Activated CD4-positive, alpha-beta T cell treated with anti-CD3 and anti-CD28 coated beads, Interleukin-2, amount 50 U/mL, for 1 hour (primary cell): ENCODE data around the gene DNAH5.
"Not testable (repeated sequence)": the region's sequence is repeated elsewhere in the genome, so short reads cannot be mapped to it uniquely, and the experiment has no call there.

Experiments
- DNase-seq: peaks from one replicate; pipeline ENCODE4 v3.0.0-alpha.2; 2020

The DNAH5 gene, protein sequence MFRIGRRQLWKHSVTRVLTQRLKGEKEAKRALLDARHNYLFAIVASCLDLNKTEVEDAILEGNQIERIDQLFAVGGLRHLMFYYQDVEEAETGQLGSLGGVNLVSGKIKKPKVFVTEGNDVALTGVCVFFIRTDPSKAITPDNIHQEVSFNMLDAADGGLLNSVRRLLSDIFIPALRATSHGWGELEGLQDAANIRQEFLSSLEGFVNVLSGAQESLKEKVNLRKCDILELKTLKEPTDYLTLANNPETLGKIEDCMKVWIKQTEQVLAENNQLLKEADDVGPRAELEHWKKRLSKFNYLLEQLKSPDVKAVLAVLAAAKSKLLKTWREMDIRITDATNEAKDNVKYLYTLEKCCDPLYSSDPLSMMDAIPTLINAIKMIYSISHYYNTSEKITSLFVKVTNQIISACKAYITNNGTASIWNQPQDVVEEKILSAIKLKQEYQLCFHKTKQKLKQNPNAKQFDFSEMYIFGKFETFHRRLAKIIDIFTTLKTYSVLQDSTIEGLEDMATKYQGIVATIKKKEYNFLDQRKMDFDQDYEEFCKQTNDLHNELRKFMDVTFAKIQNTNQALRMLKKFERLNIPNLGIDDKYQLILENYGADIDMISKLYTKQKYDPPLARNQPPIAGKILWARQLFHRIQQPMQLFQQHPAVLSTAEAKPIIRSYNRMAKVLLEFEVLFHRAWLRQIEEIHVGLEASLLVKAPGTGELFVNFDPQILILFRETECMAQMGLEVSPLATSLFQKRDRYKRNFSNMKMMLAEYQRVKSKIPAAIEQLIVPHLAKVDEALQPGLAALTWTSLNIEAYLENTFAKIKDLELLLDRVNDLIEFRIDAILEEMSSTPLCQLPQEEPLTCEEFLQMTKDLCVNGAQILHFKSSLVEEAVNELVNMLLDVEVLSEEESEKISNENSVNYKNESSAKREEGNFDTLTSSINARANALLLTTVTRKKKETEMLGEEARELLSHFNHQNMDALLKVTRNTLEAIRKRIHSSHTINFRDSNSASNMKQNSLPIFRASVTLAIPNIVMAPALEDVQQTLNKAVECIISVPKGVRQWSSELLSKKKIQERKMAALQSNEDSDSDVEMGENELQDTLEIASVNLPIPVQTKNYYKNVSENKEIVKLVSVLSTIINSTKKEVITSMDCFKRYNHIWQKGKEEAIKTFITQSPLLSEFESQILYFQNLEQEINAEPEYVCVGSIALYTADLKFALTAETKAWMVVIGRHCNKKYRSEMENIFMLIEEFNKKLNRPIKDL (N-terminal part only)

DNA sequence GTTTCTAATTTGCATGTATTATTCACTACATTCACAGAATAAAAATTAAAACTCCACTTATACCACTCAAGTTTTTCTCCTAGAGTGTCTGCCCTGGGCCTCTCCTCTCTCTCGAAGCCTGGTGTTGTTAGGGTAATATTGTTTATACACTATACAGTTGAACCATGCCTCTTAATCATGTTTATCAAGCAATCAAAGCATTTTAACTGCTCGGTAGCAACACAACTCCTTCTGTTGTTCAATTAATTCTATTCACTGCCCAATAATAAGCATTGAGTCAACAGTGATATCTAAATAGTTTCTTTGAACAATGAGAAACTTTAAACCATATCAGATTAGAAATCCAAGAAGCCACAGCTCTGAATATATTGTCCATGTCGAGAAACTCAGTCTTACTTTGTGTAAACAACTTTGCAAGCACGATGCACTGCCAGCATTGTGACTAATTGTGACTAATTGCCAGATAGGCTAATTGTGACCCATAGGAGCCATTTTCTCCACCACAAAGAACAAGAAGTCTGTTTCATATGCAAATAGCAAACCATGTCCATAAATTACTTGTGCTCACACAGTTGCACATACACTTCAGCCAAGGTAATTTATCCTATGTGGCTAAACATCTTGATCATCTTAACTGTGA is at the start of gene DNAH5:
TSS of gene DNAH5 (minus strand) at position 129 of the 640 bp plus-strand sequence. CDS start 250 bp downstream, outside the sequence.
- DNase-seq: no peak

DNA sequence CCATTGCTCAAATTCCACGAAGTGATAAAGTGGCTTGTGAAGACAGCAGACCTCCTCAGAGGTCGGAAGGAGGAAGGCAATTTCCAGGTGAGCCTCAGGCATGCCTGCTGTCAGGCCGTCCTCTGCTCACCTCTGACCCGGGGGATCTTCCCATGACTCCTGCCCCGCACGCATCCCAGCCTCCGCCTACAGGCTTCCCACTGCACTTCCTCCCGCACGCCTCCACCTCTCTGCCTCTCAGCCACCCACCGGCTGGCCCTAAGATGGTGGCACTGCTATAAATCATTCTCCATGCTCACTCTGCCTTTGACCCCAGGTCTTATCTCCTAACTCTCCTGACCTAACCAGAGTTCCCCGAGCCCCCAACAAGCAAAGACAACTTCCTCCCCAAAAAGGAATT is 49.4 kb upstream of the DNAH5 start:
- no peak for DNase-seq

- no peak for DNase-seq
These were observed 48.3 kb upstream of the DNAH5 start for GRCh38 chr5:13992795-13993194.

GRCh38 chr5:13991365-13991764 is 46.9 kb upstream of the DNAH5 start:
- DNase-seq: no peak

- DNase-seq: no peak
These were observed 46.4 kb upstream of the DNAH5 start for GRCh38 chr5:13990896-13991295.

DNA sequence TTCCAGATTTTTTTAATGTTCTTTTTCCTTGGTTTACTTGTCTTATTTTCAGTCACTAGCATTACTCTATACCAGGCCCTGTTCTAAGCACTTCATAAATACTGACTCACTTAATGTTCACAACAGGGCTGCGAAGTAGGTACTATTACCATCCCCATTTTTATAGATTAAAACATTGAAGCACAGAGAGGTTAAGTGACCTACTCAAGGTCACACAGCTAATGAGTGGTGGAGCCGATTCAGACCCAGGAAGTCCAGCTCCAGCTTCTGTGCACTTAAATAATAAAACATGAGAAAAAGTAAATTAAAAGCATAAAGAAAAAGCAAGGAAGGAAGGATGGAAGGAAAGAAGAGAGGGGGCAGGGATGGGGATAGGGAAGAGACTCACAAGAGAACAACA is 45.3 kb upstream of the DNAH5 start:
- DNase-seq: no peak

DNA sequence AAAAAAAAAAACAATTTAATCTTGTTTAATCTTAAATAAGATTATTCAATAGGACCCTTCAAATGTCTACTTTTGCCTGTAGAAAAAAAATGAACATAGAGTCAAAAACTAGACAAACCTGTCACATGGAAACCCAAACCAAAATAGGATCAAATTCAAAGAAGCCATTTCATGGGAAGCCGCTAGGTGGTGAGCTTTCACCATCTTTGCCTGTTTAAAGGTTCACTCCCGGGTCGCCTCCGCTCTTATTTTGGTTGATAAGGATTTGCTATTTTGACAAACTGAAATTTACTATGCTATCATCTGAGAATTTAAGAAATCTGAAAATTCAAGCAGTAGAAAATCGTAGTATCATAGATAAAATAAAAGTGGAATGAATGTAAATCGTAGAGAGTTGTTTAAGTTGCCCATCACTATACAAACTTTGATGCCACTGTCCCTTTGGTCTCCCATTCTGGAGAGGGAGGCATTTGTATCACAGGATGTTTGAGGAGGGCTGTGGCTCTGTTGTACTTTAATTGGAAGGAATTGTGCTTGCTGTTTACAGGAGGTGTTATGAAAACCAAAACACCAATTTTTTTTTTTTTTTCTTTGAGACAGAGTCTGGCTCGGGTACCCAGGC is 43.5 kb upstream of the DNAH5 start:
- no peak for DNase-seq

DNA sequence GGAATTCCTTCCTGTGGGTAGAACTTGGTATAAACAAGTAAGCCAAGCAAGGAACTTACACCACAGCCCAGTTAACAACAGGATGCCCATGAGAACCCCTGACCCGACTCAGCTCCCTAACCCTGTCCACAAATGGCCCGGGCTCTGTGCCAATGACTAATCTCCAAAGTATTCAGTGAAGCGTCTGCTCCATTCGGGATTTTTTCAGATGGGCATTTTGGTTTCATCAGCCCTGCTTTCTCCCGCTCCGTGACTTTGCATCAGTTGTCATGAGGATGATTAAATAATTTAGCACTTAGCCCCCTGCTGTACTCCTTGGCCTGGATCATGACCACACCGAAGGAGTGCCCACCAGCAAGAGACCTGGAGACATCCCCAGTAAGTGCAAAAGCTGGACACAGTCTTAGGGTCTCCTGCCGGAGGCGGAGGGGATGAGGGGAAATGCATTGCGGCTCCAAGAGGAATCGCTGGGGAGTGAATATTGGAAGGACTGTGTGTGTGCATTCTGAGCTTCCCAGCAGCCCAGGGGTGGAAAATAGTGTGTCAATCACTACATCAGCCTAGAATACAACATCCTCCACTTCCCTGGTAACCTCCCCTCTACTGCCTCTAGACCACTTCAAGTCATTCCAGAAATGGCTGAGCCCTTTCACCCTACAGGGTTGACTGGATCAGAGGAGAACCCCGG is 41.4 kb upstream of the DNAH5 start:
- no peak for DNase-seq

DNA sequence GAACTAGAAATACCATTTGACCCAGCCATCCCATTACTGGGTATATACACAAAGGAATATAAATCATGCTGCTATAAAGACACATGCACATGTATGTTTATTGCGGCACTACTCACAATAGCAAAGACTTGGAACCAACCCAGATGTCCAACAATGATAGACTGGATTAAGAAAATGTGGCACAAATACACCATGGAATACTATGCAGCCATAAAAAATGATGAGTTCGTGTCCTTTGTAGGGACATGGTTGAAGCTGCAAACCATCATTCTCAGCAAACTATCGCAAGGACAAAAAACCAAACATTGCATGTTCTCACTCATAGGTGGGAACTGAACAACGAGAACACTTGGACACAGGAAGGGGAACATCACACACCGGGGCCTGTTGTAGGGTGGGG is 40.4 kb upstream of the DNAH5 start:
- DNase-seq: not testable (repeated sequence)

DNA sequence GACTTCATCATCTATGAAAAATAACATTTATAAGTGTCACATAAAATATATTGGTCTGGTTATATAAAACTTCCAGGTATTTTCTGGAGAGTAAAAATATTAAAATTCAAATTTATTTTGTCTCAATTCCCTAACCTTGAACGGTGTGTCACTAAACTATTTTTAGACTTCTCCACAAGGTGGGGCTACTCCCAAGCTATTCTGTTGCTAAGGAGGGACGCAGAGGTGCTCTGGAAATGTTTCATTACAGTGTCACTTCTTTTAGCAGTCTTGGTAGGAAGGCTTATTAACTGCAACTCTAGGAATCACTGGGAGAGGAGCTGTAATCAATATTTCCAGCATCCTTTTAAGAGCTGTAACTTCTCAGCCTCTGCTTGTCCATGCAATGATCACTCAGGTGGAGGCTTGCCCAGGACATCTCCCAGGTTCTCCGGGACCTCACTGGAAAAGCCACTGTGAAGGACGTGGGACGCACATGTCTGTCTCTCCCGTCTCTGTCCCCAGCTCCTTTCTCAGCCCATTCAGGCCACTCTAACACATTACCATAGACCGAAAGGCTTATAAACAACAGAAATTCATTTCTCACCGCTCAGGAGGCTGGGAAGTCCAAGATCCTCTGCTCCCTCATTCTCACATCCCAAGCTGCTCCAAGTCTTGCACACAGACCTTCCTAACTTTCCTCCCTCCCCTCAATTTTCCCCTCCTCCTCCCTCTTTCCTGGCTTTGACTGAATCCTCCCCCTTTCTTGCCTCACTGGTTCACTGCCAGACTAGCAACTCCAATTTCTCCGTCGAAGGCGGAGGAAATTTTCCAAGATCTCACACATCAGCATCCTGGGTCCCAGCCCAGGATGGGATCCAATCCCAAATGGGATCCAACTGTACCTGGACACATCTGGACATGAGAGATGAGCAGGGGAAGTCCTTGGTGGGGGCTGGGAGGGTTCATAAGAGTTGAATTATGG is 32.7 kb upstream of the DNAH5 start:
- DNase-seq: no peak

GRCh38 chr5:13976223-13976622 is 31.7 kb upstream of the DNAH5 start:
- DNase-seq: no peak

GRCh38 chr5:13975246-13975645 is 30.8 kb upstream of the DNAH5 start:
- DNase-seq: no peak

- no peak for DNase-seq
These were observed 29.2 kb upstream of the DNAH5 start for GRCh38 chr5:13973724-13974123.

DNA sequence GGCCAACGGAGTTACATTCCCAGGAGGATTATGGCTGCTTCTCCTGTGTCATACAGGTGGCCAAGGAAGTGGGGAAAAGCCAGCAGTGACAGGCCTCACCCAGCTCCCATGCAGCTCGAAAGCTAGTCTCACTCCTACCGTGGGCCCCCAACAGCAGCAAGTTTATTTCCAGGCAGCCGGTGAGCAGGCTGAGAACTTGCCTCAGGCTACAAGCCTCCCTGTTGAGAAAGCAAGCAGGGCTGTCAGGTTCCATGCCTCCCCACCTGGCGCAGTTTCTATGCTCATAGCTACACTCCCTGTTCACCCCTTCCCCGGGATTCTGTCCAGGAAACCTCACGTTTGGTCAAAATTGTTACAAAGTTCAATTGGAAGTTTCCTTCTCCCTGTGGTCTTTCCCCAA is 27.5 kb upstream of the DNAH5 start:
- DNase-seq: no peak

DNA sequence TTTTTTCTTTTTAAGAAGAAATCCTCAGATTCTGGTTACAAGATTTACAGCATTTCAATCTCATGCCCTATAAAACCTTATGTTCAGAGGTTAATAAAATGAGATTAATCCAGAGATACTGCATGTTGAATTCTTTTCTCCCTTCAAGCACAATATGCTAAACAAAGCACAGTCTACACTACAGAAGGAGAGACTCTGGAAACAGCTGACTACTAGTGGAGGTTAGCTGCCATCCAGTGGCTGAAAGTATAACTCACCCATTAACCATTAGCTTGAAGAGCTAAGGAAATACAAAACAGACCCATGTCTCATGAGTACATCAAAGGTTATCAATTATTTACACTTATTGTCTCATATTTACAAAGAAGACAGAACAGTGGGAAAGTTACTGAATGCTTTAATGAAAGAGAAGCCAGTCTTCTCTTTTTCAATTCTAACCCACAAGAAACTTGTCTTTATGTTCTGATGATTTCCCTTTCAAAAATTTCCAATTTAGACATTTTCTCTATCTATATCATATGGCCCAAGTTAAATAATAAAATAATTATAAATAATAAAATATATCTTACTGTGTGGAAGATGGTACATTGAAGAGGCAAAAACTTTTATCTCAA is 12.7 kb upstream of the DNAH5 start:
- no peak for DNase-seq

- DNase-seq: no peak
These were observed 12.0 kb upstream of the DNAH5 start for GRCh38 chr5:13956471-13956870.

DNA sequence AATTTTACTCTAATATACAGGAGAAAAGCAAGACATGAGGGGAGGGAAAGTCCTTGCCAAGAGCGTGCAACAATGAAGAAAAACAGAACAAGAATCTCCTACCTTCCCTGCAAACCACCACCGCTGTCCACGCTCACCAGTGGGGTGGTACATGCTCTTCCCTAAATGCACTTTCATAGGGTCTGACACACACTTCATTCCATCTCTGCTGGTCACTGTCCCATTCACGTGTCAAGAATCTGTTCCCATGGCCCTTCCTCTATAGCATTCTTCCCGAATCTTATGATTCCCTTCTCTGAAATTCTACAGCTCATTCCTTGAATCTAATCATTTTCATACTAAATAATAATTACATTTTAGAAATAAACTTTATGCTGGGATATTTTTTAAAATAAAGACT is 11.4 kb upstream of the DNAH5 start:
- no peak for DNase-seq

DNA sequence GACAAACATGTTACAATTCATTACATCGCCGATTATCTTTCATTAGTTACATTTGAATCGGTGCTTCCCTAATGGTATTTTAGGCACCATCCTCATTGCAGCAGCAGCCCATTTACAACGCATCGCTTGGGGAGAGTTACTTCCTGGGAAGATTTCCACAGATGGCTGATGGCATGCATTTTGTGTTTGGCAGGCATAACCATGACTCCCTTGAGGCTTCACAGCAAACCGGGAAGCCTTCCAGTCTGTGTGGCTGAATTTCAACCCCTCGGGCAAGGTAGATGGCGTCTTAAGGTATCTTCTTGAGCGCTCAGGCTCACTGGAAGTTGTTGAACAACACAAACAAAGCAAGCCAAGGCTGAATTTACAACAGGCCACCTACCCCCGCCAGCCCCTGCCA is 1.6 kb upstream of the DNAH5 start:
- no peak for DNase-seq

DNA sequence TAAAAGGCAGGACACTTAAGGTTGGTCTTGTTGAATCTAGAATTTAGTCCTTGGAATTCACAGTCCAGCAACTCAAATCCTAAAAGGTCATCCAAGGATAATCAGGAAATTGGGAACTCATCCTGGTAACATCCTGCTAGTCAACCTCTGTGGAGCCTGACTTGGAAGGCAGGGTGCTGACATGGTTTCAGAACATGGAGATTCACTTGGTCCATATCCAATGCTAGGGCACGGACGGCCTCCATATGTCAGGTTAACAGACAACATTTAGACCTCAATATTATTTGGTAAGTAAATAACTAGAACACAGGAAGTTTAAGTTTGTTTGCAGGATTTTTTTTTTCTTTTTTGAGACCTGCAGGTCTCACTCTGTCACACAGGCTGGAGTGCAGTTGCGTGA is 783 bp upstream of the DNAH5 start:
- DNase-seq: no peak

GRCh38 chr5:13943676-13944075 is 812 bp downstream of the DNAH5 start:
- DNase-seq: no peak
